ENCODE measurements around the gene OR1K1.
"Not testable (repeated sequence)": the region's sequence is repeated elsewhere in the genome, so short reads cannot be mapped to it uniquely, and the experiment has no call there.

OR1K1 gene

GRCh38 chr9:122821278-122821943 is 21.5 kb downstream of the OR1K1 start:
- TF ChIP-seq CTCF (IDR thresholded peaks at IDR 0.05; ENCODE audit: insufficient read depth, low read depth, low read length, missing control alignments), result no peak
- no peak for DNase-seq (ENCODE audit: low read depth)
- H3K4me3 ChIP-seq (ENCODE audit: low read length), result no peak overlapping the region

- no peak for TF ChIP-seq CTCF (IDR thresholded peaks at IDR 0.05; ENCODE audit: insufficient read depth, low read depth, low read length, missing control alignments)
- no peak overlapping the region for H3K4me3 ChIP-seq (ENCODE audit: low read length)
- no peak for DNase-seq (ENCODE audit: low read depth)
These were observed 22.1 kb downstream of the OR1K1 start for GRCh38 chr9:122822056-122822455.

GRCh38 chr9:122822938-122823337 is 23.0 kb downstream of the OR1K1 start:
- no peak overlapping the region for H3K4me3 ChIP-seq (ENCODE audit: low read length)
- no peak for DNase-seq (ENCODE audit: low read depth)
- TF ChIP-seq CTCF (IDR thresholded peaks at IDR 0.05; ENCODE audit: insufficient read depth, low read depth, low read length, missing control alignments), result no peak

GRCh38 chr9:122827761-122828093 is 27.8 kb downstream of the OR1K1 start:
- DNase-seq (ENCODE audit: low read depth), result no peak
- peak overlapping the region; percentile 99 for H3K4me3 ChIP-seq (ENCODE audit: low read length)
- TF ChIP-seq CTCF (IDR thresholded peaks at IDR 0.05; ENCODE audit: insufficient read depth, low read depth, low read length, missing control alignments), result no peak

DNA sequence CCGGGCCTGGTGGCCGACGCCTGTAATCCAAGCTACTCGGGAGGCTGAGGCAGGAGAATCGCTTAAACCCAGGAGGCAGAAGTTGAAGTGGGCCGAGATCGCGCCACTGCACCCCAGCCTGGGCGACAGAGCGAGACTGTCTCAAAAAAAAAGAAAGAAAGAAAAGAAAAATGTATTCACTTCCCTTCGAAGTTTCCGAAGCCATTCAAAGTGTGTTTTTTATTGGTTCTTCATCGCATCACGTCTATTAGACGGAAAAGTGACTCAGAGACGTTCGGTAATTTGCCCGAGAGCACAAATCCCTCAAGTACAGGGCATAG is 29.0 kb downstream of the OR1K1 start:
- H3K4me3 ChIP-seq (ENCODE audit: low read length), result peak overlapping the region; percentile 99

DNA sequence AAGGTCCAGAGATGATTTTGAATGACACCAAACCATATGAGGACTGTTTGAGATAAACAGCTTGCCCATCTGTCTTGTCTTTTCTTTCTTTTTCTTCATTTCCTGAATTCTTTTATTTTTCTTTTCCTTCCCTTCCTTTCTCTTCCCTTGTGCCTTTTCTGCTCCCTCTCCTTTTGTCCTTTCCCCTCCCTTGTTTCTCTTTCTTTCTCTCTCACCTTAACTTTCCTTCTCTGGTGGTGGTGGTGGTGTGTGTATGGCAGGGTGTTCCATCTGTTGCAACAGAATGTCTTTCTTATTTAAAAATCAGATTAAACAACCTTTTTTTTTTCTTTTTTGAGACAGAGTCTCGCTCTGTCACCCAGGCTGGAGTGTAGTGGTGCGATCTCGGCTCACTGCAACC is 32.3 kb downstream of the OR1K1 start:
- H3K4me3 ChIP-seq (ENCODE audit: low read length), result no peak overlapping the region
- DNase-seq (ENCODE audit: low read depth), result no peak
- no peak for TF ChIP-seq CTCF (IDR thresholded peaks at IDR 0.05; ENCODE audit: insufficient read depth, low read depth, low read length, missing control alignments)

More for the DNA sequence above, 29.0 kb downstream of the OR1K1 start:
- not testable (repeated sequence) for DNase-seq (ENCODE audit: low read depth)

GRCh38 chr9:122835313-122835731 is 35.4 kb downstream of the OR1K1 start:
- no peak overlapping the region for H3K4me3 ChIP-seq (ENCODE audit: low read length)
- no peak for TF ChIP-seq CTCF (IDR thresholded peaks at IDR 0.05; ENCODE audit: insufficient read depth, low read depth, low read length, missing control alignments)
- no peak for DNase-seq (ENCODE audit: low read depth)

Measured in epithelial cell of esophagus (primary cell).